ENCODE data around the gene MLLT3. TPM values are rescaled to one million over a fixed set of nuclear protein-coding genes. Genes with fewer than 3 reads are reported as not detected.

Gene MLLT3
- total and polyA plus RNA-seq, 2 experiments from 2014 or later: 40.0 to 58.3 TPM

DNA sequence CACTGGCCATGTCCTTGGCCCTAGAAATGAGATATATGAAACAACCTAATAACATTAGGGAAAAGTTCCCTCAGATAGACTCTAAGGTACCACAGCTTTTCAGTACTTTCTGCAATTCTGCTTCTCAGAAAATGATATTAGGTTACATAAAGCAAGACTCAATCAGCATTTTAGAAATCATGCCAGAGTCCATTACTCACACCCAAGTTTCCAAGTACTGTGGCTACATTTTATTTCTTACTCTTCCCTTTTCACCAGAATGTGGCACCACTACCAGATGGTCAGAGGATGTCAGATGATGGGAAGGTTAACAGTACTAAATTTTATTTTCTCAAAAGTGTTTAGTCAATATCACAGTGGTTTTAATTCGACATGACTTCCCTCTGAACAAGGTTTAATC is 217.2 kb downstream of the MLLT3 start:
- H3K36me3 ChIP-seq: no peaks in the 10 kb centered on the region
- no peak overlapping the region for H3K27ac ChIP-seq
- H3K4me1 ChIP-seq (ENCODE audit: low read depth): no peaks in the 10 kb centered on the region
- TF ChIP-seq, protein P1, sequence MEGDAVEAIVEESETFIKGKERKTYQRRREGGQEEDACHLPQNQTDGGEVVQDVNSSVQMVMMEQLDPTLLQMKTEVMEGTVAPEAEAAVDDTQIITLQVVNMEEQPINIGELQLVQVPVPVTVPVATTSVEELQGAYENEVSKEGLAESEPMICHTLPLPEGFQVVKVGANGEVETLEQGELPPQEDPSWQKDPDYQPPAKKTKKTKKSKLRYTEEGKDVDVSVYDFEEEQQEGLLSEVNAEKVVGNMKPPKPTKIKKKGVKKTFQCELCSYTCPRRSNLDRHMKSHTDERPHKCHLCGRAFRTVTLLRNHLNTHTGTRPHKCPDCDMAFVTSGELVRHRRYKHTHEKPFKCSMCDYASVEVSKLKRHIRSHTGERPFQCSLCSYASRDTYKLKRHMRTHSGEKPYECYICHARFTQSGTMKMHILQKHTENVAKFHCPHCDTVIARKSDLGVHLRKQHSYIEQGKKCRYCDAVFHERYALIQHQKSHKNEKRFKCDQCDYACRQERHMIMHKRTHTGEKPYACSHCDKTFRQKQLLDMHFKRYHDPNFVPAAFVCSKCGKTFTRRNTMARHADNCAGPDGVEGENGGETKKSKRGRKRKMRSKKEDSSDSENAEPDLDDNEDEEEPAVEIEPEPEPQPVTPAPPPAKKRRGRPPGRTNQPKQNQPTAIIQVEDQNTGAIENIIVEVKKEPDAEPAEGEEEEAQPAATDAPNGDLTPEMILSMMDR (IDR thresholded peaks at IDR 0.05; ENCODE audit: low read depth, low read length): no peak
- H3K9me3 ChIP-seq (ENCODE audit: low read depth): no peaks in the 10 kb centered on the region
- H3K27me3 ChIP-seq: no peaks in the 10 kb centered on the region
- H3K4me3 ChIP-seq: no peak overlapping the region
- no peak for DNase-seq (ENCODE audit: low read depth in 1 of 2, low spot score in 1 of 2)

DNA sequence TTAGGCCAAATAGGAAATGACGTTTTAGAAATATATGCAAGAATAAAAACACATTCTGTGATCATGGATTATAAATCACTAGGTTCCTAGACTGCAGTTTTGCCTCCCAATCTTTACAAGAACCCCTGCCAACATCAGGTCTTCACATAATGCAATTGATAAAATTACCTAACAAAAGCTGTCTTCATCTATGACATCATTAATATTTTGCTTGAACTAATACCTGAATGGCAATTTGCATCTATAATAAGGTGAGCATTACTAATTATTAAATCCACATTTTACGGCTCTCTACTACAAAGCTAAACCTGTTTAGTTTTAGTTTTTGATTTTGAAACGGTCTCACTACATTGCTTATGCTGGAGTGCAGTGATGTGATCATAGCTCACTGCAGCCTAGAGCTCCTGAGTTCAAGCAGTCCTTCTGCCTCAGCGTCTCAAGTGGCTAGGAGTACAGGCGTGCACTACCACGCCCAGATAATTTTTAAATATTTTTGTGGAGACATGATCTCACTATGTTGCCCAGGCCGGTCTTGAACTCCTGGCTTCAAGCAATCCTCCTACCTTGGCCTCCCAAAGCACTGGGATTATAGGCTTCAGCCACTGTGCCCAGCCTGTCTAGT is 218.0 kb downstream of the MLLT3 start:
- Histone ChIP-seq H3K4me1 (ENCODE audit: low read depth) (no peaks in the 10 kb centered on the region), H3K36me3 (no peaks in the 10 kb centered on the region), H3K27me3 (no peaks in the 10 kb centered on the region), H3K27ac (no peak overlapping the region), H3K4me3 (no peak overlapping the region), H3K9me3 (ENCODE audit: low read depth) (no peaks in the 10 kb centered on the region)
- TF ChIP-seq, protein P1 (IDR thresholded peaks at IDR 0.05; ENCODE audit: low read depth, low read length): no peak
- DNase-seq (ENCODE audit: low read depth in 1 of 2, low spot score in 1 of 2): no peak

DNA sequence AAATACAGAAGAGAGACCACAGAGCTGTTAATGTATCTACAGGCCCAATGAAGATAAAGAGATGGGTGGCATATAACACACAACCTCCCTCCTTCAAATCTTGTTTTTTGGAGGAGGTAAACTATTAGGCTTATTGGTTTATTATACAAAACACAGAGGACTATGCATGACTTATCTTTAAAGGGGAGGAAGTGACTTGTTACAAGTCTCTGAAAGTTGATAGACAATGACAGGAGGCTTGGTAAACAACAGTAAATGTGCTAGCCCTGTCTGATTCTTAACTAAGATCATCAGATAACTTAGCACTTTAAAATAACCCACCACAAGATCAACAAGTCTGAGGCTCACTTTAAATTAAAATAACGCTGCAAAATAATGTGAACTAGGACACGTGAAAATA is 219.0 kb downstream of the MLLT3 start:
- Histone ChIP-seq H3K9me3 (ENCODE audit: low read depth) (no peaks in the 10 kb centered on the region), H3K4me1 (ENCODE audit: low read depth) (no peaks in the 10 kb centered on the region), H3K27me3 (no peaks in the 10 kb centered on the region), H3K4me3 (no peak overlapping the region), H3K36me3 (no peaks in the 10 kb centered on the region), H3K27ac (no peak overlapping the region)
- TF ChIP-seq, protein P1 (IDR thresholded peaks at IDR 0.05; ENCODE audit: low read depth, low read length): no peak
- no peak for DNase-seq (ENCODE audit: low read depth in 1 of 2, low spot score in 1 of 2)

DNA sequence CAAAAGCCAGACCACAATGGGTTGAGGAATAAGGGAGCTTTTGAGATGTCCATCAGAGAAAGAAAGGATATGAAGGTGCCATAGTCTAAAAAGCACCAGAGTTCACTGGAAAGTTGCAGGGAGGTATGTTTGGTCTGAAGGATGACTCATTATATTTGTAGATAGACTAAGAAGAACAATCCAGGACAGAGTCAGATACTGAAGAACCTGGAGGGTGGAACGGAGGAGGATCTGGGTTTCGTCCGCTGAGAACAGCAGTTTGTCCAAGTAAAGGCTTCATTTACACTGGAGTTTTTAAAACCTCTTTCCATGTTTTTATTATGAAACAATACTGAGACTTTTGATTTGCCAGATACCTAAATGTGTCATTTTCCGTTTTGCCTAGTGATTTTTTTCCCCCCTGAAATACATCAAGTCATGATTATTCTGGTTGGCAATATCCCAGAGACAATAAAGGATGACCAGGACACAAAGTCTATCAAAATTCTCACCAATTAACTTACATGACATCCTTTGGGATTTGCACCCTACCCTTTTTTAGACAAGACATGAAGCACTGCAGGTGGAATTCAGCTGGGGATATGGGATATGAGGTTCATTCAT is 219.9 kb downstream of the MLLT3 start:
- DNase-seq (ENCODE audit: low read depth in 1 of 2, low spot score in 1 of 2): peak in 1 of 2 donors; percentile 4
- H3K4me3 ChIP-seq: no peak overlapping the region
- TF ChIP-seq, protein P1 (IDR thresholded peaks at IDR 0.05; ENCODE audit: low read depth, low read length): no peak
- no peaks in the 10 kb centered on the region for H3K27me3 ChIP-seq
- no peaks in the 10 kb centered on the region for H3K9me3 ChIP-seq (ENCODE audit: low read depth)
- H3K27ac ChIP-seq: no peak overlapping the region
- no peaks in the 10 kb centered on the region for H3K36me3 ChIP-seq
- no peaks in the 10 kb centered on the region for H3K4me1 ChIP-seq (ENCODE audit: low read depth)

DNA sequence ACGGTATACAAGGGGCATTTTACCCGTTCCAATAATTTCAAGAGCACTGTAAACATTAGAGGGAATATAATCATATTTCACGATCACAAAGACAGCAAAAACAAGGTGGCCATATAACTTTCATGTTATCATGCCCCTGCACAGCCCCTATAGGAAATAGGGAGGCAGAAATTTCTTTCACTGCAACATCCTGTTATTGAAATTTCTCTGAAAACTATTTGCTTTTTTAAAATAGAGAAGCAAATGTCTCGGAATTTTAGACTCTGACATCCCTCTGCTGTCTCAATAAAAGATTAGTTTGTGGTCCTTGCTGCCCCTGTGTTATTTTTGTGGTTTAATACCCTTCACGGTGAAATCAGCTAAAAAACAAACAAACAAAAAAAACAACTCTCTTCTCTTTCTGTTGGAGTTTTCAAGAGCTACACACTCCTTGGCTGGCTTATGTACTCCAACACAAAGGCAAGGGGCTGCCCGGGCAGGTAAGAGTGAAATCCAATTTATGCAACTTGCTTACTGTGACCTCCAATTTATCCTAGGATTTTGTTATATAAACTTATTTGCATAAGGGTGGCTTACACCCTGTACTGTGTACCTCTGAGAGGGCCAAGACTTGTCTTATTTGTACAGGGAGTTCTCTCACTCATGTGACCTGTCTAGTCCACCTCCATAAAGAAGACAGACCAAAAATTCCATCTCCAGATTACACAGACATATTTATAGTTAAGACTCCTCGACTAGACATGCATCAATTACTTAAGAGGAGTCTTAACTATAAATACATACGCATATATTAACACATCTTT is 223.6 kb downstream of the MLLT3 start:
- Histone ChIP-seq H3K4me1 (ENCODE audit: low read depth) (no peaks in the 10 kb centered on the region), H3K36me3 (no peaks in the 10 kb centered on the region), H3K27ac (no peak overlapping the region), H3K9me3 (ENCODE audit: low read depth) (no peaks in the 10 kb centered on the region), H3K4me3 (no peak overlapping the region), H3K27me3 (no peaks in the 10 kb centered on the region)
- TF ChIP-seq, protein P1 (IDR thresholded peaks at IDR 0.05; ENCODE audit: low read depth, low read length): no peak
- DNase-seq (ENCODE audit: low read depth in 1 of 2, low spot score in 1 of 2): no peak
